Right ventricle myocardium inferior (tissue), 1 donor: Measurements from ENCODE around the gene KRTAP16-1. TPM values are rescaled to one million over a fixed set of nuclear protein-coding genes. Genes with fewer than 3 reads are reported as not detected.

ENCODE experiments used
- ATAC-seq: fragments of 200-7000 bp; cut with Tn5 transposase; one replicate; pipeline ENCODE4 v1.9.1; 2020; ENCODE audit warnings: mild to moderate bottlenecking, moderate library complexity
- DNase-seq: peaks from one replicate; pipeline ENCODE4 v3.0.0; 2021; ENCODE audit errors: missing footprints
- intact Hi-C: fragments of 100-400 bp; cut with DNase I; formaldehyde crosslinking; loops from one replicate; pipeline ENCODE4 v1.11.0; 2022
- total RNA-seq: library from RNA; stranded (reverse); fragmentation: NEBNext Ultra II Directional; extraction: Animal tissue kit (Norgen Biotek cat#: 25700); gene quantifications from one replicate; pipeline ENCODE4 v1.2.1, GENCODE V29; 2021
- donor health status: DM: no; HTN: yes; CAD: no; lungs with severe emphysema.

Gene KRTAP16-1
- total RNA-seq, 1 donor from 2014 or later = not detected

DNA sequence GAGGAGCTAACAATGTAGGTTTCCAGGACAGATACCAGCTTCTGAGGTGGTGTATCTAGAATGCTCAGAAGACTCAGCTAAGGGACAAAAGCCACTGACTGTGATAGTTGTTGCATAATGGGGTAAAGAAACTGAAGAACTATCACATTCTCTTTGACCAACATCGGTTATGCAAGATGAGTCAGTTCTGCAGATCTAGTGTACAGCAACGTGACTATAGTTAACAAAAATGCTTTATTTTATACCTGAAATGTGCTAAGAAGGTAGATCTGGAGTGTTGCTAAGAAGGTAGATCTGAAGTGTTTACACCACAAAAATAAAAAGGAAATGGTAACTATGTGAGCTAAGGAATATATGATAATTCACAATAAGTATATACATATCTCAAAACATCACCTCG, 41.4 kb downstream of the KRTAP16-1 start:
- DNase-seq (no peak), ATAC-seq (no peak)
- intact Hi-C loops = no loop called here

DNA sequence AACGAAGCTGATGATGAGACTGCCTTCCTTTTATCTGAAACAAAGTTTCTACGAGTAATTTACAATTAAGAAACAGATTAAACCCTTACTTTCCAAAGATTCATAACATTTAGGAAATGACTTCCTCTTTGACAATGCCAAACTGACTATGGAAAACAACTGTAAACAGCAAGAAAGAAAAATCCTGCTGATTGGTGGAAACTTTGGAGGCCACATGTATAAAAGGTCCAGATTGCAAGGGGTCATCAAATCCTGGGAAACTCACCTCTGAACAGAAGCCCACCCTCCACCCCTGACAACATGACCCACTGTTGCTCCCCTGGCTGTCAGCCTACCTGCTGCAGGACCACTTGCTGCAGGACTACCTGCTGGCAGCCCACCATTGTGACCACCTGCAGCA, 44.0 kb downstream of the KRTAP16-1 start, which contains the start of gene KRTAP9-6:
Gene KRTAP9-6, plus strand, starts transcription at position 301 of the 400 bp plus-strand sequence. Its CDS starts 0 bp downstream, at position 301.
- no peak for ATAC-seq
- intact Hi-C loops = no loop called here
- DNase-seq = no peak

DNA sequence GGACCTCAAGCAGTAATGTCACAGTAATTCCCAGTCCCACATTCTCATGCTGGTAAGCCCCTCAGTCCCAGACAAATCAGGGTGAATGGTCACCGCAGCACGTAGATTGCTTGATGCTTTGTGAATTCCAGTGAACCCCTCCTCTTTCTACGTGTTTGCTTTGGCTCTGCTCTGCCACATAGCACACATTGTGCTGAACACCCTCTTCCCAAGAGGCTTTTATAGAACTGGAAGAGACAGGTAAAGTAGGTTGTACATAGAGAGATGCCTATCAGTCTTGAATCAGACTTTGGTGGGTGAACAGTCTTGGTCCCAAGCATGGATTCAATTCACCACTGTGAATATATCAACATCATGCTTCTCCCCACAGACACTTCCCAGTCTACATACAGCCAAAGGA, 44.5 kb downstream of the KRTAP16-1 start:
- DNase-seq = no peak
- intact Hi-C loops = no loop called here
- ATAC-seq = no peak

DNA sequence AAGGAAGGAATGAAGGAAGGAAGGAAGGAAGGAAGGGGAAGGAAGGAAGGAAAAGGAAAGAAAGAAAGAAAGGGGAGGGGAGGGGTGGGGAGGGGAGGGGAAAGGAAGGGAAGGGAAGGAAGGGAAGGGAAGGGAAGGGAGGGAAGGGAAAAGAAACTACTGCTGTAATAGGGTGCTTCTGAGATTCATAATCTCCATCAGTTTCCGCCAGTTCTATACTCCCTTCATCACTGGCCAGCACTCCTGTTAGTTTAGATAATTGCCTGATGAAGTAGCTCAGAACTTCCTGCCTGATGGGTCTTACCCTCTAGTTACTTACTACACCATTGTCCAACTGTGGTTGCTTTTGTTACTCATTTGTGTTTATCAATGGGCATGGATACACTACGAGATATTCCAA, 45.9 kb downstream of the KRTAP16-1 start:
- DNase-seq (no peak), ATAC-seq (no peak)
- intact Hi-C loops = no loop called here

DNA sequence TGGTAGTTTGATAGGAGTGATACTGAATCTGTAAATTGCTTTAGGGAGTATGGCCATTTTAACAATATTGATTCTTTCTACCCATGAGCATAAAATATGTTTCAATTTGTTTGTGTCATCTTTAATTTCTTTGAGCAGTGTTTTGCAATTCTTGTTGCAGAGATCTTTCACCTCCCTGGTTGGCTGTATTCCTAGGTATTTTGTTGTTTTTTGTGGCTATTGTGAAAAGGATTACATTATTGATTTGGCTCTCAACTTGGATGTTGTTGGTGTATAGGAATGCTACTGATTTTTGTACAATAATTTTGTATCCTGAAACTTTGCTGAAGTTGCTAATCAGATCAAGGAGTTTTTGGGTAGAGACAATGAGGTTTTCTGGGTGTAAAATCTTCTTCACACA, 50.7 kb downstream of the KRTAP16-1 start:
- DNase-seq = no peak
- intact Hi-C loops = no loop called here
- ATAC-seq = no peak

Other genes with a start within 250 kb of the KRTAP16-1 start
- not detected for gene KRTAP2-3, start 249.2 kb downstream of the KRTAP16-1 start, total RNA-seq
- gene KRTAP2-4, start 243.4 kb downstream of the KRTAP16-1 start, total RNA-seq = not detected
- gene KRTAP4-7, start 225.2 kb downstream of the KRTAP16-1 start, total RNA-seq = not detected
- not detected for gene KRTAP4-8, start 211.2 kb downstream of the KRTAP16-1 start, total RNA-seq
- not detected for gene KRTAP4-16, start 207.1 kb downstream of the KRTAP16-1 start, total RNA-seq
- not detected for gene KRTAP4-9, start 203.9 kb downstream of the KRTAP16-1 start, total RNA-seq
- gene KRTAP4-11, start 190.9 kb downstream of the KRTAP16-1 start, total RNA-seq = not detected
- not detected for gene KRTAP4-12, start 185.1 kb downstream of the KRTAP16-1 start, total RNA-seq
- gene KRTAP4-6, start 168.8 kb downstream of the KRTAP16-1 start, total RNA-seq = not detected
- not detected for gene KRTAP4-5, start 159.5 kb downstream of the KRTAP16-1 start, total RNA-seq
- not detected for gene KRTAP4-4, start 148.6 kb downstream of the KRTAP16-1 start, total RNA-seq
- not detected for gene KRTAP4-3, start 141.1 kb downstream of the KRTAP16-1 start, total RNA-seq
- not detected for gene KRTAP4-2, start 131.1 kb downstream of the KRTAP16-1 start, total RNA-seq
- not detected for gene KRTAP4-1, start 124.4 kb downstream of the KRTAP16-1 start, total RNA-seq
- not detected for gene KRTAP9-1, start 119.4 kb downstream of the KRTAP16-1 start, total RNA-seq
- not detected for gene KRTAP9-2, start 82.7 kb downstream of the KRTAP16-1 start, total RNA-seq
- gene KRTAP9-3, start 76.9 kb downstream of the KRTAP16-1 start, total RNA-seq = not detected
- not detected for gene KRTAP9-8, start 71.3 kb downstream of the KRTAP16-1 start, total RNA-seq
- gene KRTAP9-4, start 59.6 kb downstream of the KRTAP16-1 start, total RNA-seq = not detected
- gene KRTAP9-9, start 53.9 kb downstream of the KRTAP16-1 start, total RNA-seq = not detected
- not detected for gene KRTAP9-6, start 43.9 kb downstream of the KRTAP16-1 start, total RNA-seq
- not detected for gene KRTAP9-7, start 33.6 kb downstream of the KRTAP16-1 start, total RNA-seq
- not detected for gene KRTAP29-1, start 6.5 kb downstream of the KRTAP16-1 start, total RNA-seq
- gene KRTAP17-1, start 6.4 kb upstream of the KRTAP16-1 start, total RNA-seq = not detected
- gene KRT33A, start 41.5 kb upstream of the KRTAP16-1 start, total RNA-seq = not detected
- gene KRT33B, start 60.5 kb upstream of the KRTAP16-1 start, total RNA-seq = not detected
- gene KRT34, start 73.0 kb upstream of the KRTAP16-1 start, total RNA-seq = not detected
- not detected for gene KRT31, start 88.3 kb upstream of the KRTAP16-1 start, total RNA-seq
- gene KRT37, start 115.3 kb upstream of the KRTAP16-1 start, total RNA-seq = not detected
- gene KRT38, start 131.7 kb upstream of the KRTAP16-1 start, total RNA-seq = not detected
- gene KRT32, start 158.1 kb upstream of the KRTAP16-1 start, total RNA-seq = not detected
- not detected for gene KRT35, start 171.8 kb upstream of the KRTAP16-1 start, total RNA-seq
- gene KRT36, start 180.6 kb upstream of the KRTAP16-1 start, total RNA-seq = not detected
- gene KRT13, start 196.3 kb upstream of the KRTAP16-1 start, total RNA-seq = not detected
- gene KRT15, start 209.6 kb upstream of the KRTAP16-1 start, total RNA-seq = not detected
- gene KRT19, start 219.0 kb upstream of the KRTAP16-1 start, total RNA-seq = 1.4 TPM